GM12872 (cell line): Measurements from ENCODE around the gene PRSS56.

ENCODE experiments used
- CTCF ChIP-seq: IDR thresholded peaks from 3 replicates; pipeline ENCODE4 v1.5.1; 2011; ENCODE audit warnings: low read depth, mild to moderate bottlenecking, low read length, moderate library complexity; ENCODE audit not compliant: insufficient read depth

PRSS56 gene

GRCh38 chr2:232488721-232489300 is 31.4 kb upstream of the PRSS56 start:
- no peak for TF ChIP-seq CTCF

- no peak for TF ChIP-seq CTCF
These were observed 30.5 kb upstream of the PRSS56 start for GRCh38 chr2:232489516-232490220.

GRCh38 chr2:232490221-232491138 is 29.7 kb upstream of the PRSS56 start:
- TF ChIP-seq CTCF = no peak

- TF ChIP-seq CTCF = no peak
These were observed 28.9 kb upstream of the PRSS56 start for GRCh38 chr2:232491139-232491780.

GRCh38 chr2:232492236-232492848 is 27.8 kb upstream of the PRSS56 start:
- TF ChIP-seq CTCF = no peak

- no peak for TF ChIP-seq CTCF
These were observed 27.1 kb upstream of the PRSS56 start for GRCh38 chr2:232492963-232493700.
